Stimulated activated CD4-positive, alpha-beta T cell treated with anti-CD3 and anti-CD28 coated beads, Interleukin-1b, Interleukin-23, amount 100 ng/mL, for 24 hours (primary cell): Measurements from ENCODE around the gene PIGT.

Experiments
- DNase-seq, 4 experiments: peaks; one replicate each; pipeline ENCODE4 v3.0.0-alpha.2; 2020; ENCODE audit warnings: low read depth in 4 of 4, low spot score in 1 of 4

Gene PIGT

GRCh38 chr20:45415822-45416637, at the start of gene PIGT:
PIGT (plus strand) TSS chr20:45416141; CDS start chr20:45416157, 16 bp downstream.
- DNase-seq: peak; percentile 63 to 81 (median 74)

DNA sequence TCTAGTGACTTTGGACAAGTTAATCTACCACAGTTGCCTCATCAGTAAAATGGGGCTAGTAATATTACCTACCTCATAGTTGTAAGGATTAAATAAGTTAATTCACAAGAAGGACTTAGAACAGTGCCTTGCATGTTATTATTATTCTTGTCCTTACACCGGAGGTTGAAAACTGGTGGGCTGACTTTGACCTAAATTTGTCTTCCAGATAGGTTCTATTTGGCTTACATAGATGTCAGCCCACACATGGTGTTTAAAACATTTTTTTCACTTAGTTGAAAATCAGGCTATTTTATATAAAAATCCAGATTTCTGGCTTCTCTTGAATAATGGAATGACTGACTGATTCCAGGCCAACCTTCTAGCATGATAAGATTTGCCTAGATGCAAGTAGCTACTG, 49.7 kb upstream of the PIGT start:
- no peak for DNase-seq

- DNase-seq: no peak
Observed at GRCh38 chr20:45366631-45367030, 49.3 kb upstream of the PIGT start.

GRCh38 chr20:45367126-45367525, 48.8 kb upstream of the PIGT start:
- DNase-seq: no peak

DNA sequence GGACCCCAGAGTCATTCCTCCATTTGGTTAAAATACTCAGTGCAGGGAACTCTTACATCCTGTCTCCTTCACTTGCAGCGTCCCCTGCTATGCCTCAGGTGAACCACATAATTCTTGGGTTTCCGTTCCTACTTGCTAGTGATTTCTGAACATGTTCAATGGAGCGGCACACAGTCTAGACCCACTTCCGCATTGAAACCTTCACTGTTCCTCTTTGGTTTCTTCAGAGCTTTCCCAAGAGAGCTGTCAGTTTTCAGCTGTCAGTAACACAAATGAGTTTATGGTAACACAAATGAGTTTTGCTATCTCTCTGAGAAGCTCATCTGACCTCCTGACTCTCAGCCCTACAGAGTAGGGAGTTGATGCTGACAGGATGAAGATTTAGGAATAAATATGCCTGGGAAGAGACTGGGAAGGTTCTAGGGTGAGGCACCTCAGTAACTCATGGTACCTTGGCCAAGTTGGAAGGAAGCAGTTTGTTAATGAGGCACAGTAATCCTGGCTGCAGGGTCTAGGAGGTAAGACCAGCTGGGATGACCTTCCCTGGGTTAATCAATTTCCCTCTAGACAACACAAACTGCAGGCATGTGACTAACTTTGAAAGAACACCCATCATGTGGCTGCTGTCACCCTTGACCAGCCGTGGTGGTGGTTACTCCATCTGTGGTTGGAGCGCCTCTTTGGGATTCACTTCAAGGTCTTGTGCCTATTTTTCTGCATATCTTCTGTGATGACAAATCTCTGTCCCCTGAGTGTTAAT, 47.5 kb upstream of the PIGT start:
- no peak for DNase-seq

- no peak for DNase-seq
Observed at GRCh38 chr20:45370571-45371160, 45.3 kb upstream of the PIGT start.

- DNase-seq: no peak
Observed at GRCh38 chr20:45372241-45372640, 43.7 kb upstream of the PIGT start.

GRCh38 chr20:45372646-45373352, 43.1 kb upstream of the PIGT start:
- no peak for DNase-seq

DNA sequence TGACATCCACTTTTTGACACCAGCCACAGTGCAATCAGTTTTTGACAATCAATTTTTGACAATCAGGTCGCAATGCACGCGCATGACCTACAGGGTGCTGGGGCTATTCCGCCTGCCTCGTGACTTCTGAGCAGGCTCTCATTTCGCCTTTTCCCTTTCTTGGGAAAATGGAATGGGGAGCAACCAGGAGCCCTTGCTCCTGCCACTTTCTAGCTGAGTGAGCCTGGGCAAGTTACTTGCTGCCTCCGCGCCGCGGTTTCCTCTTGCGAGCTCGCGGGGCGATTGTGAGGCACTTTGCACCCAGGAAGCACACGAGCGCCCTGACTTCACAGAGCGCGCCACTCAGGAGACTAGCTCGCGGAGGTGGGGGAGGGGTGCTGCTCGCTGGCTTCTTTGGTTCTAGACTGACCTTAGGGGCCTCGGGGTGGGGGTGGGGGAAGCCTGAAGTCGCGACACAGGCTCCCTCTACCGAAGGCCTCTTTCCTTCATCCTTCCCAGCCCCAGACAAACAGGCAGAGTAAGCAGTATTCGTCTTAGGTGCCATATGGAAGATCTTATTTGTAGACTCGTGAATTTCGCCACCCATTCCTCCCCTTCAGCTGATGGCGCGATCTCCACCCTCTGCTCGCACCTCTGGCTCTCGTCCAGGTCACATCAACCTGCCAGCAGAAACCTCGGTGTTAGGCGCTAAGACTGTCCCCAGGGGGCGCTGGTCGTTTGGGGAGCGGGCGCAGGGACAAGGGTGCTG, 42.4 kb upstream of the PIGT start:
- DNase-seq: peak; percentile 81 to 93 (median 88)

DNA sequence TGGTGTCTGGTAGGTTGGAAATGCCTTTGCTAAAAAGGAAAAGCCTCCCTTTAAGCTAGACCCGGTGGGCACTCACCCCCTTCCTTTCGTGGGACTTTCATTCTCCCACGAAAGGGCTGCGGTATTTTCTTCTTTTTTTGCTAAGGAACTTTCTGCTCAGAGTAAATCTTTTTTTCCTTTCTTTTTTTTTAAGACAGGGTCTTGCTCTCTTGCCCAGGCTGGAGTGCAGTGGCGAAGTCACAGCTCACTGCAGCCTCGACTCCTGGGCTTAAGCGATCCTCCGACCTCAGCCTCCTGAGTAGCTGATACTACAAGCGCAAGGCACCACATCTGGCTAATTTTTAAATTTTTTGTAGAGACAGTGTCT, 41.9 kb upstream of the PIGT start:
- DNase-seq: no peak

DNA sequence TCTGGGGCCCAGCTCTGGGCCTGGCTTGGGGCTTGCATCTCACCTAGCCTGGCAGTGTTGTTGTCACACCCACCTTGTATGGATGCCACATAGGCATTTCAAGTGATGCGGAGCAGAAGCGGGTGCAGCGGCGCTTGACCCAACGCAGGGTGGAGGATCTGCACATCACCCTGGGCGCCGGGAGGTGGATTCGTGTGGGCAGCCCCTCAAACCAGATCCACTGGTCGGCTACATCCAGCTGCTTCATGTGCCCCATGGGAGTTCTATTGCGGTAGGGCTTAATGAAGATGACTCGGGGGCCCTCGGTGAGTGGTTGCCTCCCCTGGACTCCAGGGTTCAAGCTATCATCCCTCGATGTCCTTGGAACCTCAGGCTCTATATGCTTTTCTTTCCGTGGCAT, 41.0 kb upstream of the PIGT start:
- no peak for DNase-seq

GRCh38 chr20:45377269-45377668, 38.7 kb upstream of the PIGT start:
- DNase-seq: no peak

DNA sequence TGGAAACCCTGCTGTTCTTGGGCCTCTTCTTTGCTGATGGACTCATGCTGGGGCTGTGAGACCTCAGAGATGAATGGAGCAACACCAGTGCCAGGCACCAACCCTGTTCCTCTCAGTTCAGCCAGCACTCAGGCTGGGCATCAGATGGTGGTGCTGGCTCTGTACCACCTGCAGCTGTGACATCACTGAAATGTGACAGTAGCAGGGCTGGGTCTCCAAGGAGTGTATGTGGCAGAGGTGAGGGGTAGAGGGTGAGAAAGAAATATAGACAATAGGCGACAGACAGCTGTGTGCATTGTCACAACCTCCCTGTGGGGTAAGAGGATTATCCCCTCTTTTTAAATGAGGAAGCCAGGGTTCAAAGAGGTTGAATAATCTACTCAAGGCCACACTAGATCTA, 37.8 kb upstream of the PIGT start, which contains the start of gene TP53TG5:
TSS of gene TP53TG5 (minus strand) at position 135 of the 400 bp plus-strand sequence. CDS start at position 46, 89 bp downstream.
- DNase-seq: no peak

GRCh38 chr20:45387274-45387673, 28.7 kb upstream of the PIGT start:
- DNase-seq: no peak

DNA sequence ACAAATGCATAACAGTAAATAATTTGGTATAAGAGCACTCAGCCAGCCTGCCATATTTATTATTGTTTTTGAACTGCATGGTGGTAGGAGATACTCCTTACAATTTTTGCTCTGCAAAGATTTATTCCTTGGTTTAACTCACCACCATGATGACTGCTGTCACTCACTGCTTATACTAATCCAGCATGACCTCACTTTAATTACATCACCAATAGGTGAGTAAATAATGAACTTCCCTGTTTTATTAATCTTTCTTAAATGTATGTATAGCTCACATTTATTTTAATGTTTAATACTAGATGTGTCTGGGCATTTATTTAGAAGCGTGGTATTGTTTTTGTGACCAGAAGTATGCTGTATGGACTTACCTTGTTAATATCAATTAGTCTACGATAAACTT, 25.0 kb upstream of the PIGT start:
- DNase-seq: no peak

GRCh38 chr20:45391559-45391958, 24.4 kb upstream of the PIGT start:
- no peak for DNase-seq

GRCh38 chr20:45392733-45393132, 23.2 kb upstream of the PIGT start:
- no peak for DNase-seq

DNA sequence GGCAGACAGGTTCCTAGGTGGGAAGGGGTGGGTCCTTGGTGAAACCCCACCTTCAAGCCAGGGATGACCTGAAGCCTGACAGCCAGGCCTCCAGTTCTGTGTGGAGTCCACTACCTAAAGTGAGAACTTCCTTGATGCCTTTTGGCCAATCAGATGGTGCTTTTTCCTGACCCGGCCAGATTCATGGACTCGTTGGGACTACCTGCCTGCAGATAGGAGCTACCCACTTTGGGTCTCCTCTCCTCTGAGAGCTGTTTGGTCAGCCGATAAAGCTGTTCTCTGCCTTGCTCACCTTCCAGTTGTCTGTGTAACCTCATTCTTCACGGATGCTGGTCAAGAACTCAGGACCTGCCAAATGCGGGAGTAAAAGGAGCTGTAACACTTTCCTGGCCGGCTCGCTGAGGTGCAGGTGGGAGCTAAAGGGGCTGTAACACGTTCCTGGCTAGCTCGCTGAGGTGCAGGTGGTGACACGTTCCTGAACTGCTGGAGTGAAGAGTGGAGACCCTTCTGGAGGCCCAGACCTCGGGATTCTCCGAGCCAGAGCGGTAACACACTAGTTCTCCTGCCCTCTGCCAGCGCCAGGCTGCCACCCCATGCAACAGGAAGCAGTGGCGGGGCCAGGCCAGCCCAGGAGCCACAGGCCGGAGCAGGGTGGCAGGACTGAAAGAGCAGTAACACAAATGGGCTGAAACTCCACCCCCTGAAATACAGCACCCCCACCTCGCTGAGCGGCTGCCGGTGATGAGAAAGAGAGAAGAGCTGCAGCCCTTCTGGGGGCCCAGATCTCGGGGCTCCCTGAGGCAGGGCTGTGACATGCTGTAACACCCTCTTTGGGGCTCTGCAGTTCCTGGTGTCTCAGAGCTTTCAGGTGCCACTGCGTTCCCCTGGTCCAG, 21.5 kb upstream of the PIGT start:
- no peak for DNase-seq

DNA sequence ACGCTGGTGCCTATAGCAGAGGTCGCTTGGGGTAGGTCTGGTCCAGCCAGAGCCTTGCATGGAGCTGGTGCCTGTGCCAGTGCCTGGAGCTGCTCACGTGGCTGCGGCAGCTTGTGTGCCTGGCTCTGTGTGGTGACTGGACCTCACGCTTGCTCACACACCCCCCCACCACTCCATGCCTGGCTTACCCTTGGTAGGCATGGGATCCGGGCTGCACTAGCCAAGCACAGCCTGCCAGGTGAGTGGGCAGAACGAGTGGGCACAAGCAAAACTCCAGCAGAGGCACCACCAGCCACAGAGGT, 20.9 kb upstream of the PIGT start:
- no peak for DNase-seq

GRCh38 chr20:45399018-45399417, 16.9 kb upstream of the PIGT start:
- DNase-seq: no peak
